ENCODE measurements around the gene CCSER1.

Gene CCSER1

GRCh38 chr4:91359041-91360031 lies 1232.1 kb downstream of the CCSER1 start:
- no peaks in the 10 kb centered on the region for H3K36me3 ChIP-seq (ENCODE audit: low read length)
- no peak overlapping the region for H3K27ac ChIP-seq (ENCODE audit: low read depth, low read length)

DNA sequence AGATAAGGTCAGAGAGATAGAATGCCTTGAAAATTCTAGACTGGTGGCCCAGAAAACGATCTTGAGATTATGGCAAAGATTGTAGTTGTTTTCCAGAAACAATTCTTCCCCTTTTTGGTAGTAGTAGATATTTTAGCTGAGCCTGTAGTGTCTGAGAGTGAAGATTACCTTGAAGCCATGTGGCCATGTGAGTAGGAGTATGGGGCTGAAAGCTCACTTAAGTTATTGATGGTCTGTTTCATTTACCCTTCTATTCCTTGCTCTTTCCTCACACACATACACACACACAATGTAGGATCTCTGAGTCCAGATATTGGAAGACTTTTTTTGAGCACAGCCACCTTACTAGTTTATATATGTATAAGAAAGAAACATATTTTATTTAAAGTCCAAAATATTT lies 1234.9 kb downstream of the CCSER1 start:
- H3K27ac ChIP-seq (ENCODE audit: low read depth, low read length), result no peak overlapping the region
- H3K9me3 ChIP-seq (ENCODE audit: insufficient read depth, low read length), result no peaks in the 10 kb centered on the region
- no peak overlapping the region for H3K4me3 ChIP-seq (ENCODE audit: insufficient read depth, low read length, poor library complexity, severe bottlenecking)
- H3F3A ChIP-seq (ENCODE audit: insufficient read depth), result no peaks in the 10 kb centered on the region
- H3K27me3 ChIP-seq (ENCODE audit: low read length), result no peaks in the 10 kb centered on the region
- H3K36me3 ChIP-seq (ENCODE audit: low read length), result no peaks in the 10 kb centered on the region
- H3K79me2 ChIP-seq (ENCODE audit: insufficient read depth, low read length), result no peaks in the 10 kb centered on the region
- H3K9ac ChIP-seq (ENCODE audit: low read length), result no peak overlapping the region
- H3K9me2 ChIP-seq (replicated peaks; ENCODE audit: insufficient read depth, low read length), result no peaks in the 10 kb centered on the region
- no peak overlapping the region for H3K4me2 ChIP-seq (ENCODE audit: low read depth, low read length, poor library complexity, severe bottlenecking)
- TF ChIP-seq EZH2phosphoT487 (conservative IDR thresholded peaks at IDR 0.05; ENCODE audit: low read length) (no peak), CTCF (IDR thresholded peaks at IDR 0.05; ENCODE audit: insufficient read depth, low read length, poor library complexity, severe bottlenecking) (no peak)
- H4K20me1 ChIP-seq (ENCODE audit: low read depth, low read length), result no peaks in the 10 kb centered on the region
- H2AFZ ChIP-seq (ENCODE audit: low read depth, low read length, severe bottlenecking), result no peak overlapping the region

More at GRCh38 chr4:91359041-91360031, 1232.1 kb downstream of the CCSER1 start:
- no peaks in the 10 kb centered on the region for H3K9me2 ChIP-seq (replicated peaks; ENCODE audit: insufficient read depth, low read length)
- no peak overlapping the region for H2AFZ ChIP-seq (ENCODE audit: low read depth, low read length, severe bottlenecking)
- H3K9ac ChIP-seq (ENCODE audit: low read length), result no peak overlapping the region
- no peaks in the 10 kb centered on the region for H3K79me2 ChIP-seq (ENCODE audit: insufficient read depth, low read length)
- no peaks in the 10 kb centered on the region for H4K20me1 ChIP-seq (ENCODE audit: low read depth, low read length)
- no peaks in the 10 kb centered on the region for H3F3A ChIP-seq (ENCODE audit: insufficient read depth)
- H3K4me2 ChIP-seq (ENCODE audit: low read depth, low read length, poor library complexity, severe bottlenecking), result no peak overlapping the region
- H3K27me3 ChIP-seq (ENCODE audit: low read length), result no peaks in the 10 kb centered on the region
- no peaks in the 10 kb centered on the region for H3K9me3 ChIP-seq (ENCODE audit: insufficient read depth, low read length)
- no peak overlapping the region for H3K4me3 ChIP-seq (ENCODE audit: insufficient read depth, low read length, poor library complexity, severe bottlenecking)
- no peak for TF ChIP-seq CTCF (IDR thresholded peaks at IDR 0.05; ENCODE audit: insufficient read depth, low read length, poor library complexity, severe bottlenecking)
- TF ChIP-seq EZH2phosphoT487 (conservative IDR thresholded peaks at IDR 0.05; ENCODE audit: low read length), result no peak

GRCh38 chr4:91366554-91366953 lies 1239.4 kb downstream of the CCSER1 start:
- Histone ChIP-seq H4K20me1 (ENCODE audit: low read depth, low read length) (no peaks in the 10 kb centered on the region), H3K4me3 (ENCODE audit: insufficient read depth, low read length, poor library complexity, severe bottlenecking) (no peak overlapping the region), H3K79me2 (ENCODE audit: insufficient read depth, low read length) (no peaks in the 10 kb centered on the region), H3K27ac (ENCODE audit: low read depth, low read length) (no peak overlapping the region), H2AFZ (ENCODE audit: low read depth, low read length, severe bottlenecking) (no peak overlapping the region), H3K9me3 (ENCODE audit: insufficient read depth, low read length) (no peaks in the 10 kb centered on the region), H3F3A (ENCODE audit: insufficient read depth) (no peaks in the 10 kb centered on the region), H3K9me2 (replicated peaks; ENCODE audit: insufficient read depth, low read length) (no peaks in the 10 kb centered on the region), H3K4me2 (ENCODE audit: low read depth, low read length, poor library complexity, severe bottlenecking) (no peak overlapping the region), H3K9ac (ENCODE audit: low read length) (no peak overlapping the region), H3K36me3 (ENCODE audit: low read length) (no peaks in the 10 kb centered on the region), H3K27me3 (ENCODE audit: low read length) (no peaks in the 10 kb centered on the region)
- no peak for TF ChIP-seq CTCF (IDR thresholded peaks at IDR 0.05; ENCODE audit: insufficient read depth, low read length, poor library complexity, severe bottlenecking)
- no peak for TF ChIP-seq EZH2phosphoT487 (conservative IDR thresholded peaks at IDR 0.05; ENCODE audit: low read length)

All from SU-DHL-6 (cell line).